ENCODE data around the gene ATXN10.

The ATXN10 gene

GRCh38 chr22:45860201-45860600, 188.6 kb downstream of the ATXN10 start:
- DNase-seq (ENCODE audit: low spot score): no peak

- no peak for DNase-seq (ENCODE audit: low spot score)
These were observed 189.6 kb downstream of the ATXN10 start for GRCh38 chr22:45861259-45861658.

GRCh38 chr22:45863981-45864751, 192.5 kb downstream of the ATXN10 start:
- peak; percentile 55 for DNase-seq (ENCODE audit: low spot score)

- DNase-seq (ENCODE audit: low spot score): no peak
These were observed 193.4 kb downstream of the ATXN10 start for GRCh38 chr22:45864959-45865476.

DNA sequence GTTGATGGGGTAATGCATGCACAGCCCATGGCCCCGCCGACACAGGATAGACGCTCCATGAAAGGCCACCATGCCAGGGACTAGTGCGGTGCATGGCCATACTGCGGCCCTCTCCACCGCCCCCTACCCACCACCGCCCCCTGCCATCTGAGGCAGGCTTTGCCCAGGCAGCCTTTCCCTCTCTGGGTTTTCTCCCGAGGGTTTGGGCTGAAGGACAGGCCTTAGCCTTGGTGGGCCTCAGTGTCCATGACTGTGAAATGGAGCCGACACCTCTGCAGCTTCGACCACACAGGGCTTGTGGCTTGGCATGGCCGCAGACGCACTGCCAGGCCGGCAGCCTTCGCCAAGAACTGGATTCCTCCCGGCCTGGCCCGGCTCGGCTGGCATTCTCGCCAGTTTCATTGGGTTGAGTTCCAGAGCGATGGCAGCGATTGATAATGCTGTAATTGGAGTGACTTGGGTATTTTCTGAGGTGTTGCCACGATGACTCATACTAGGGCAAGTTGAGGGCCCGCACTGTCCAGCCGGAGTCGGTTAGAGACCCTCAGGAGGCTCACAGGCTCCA, 194.0 kb downstream of the ATXN10 start:
- DNase-seq (ENCODE audit: low spot score): no peak

GRCh38 chr22:45866126-45866645, 194.6 kb downstream of the ATXN10 start:
- no peak for DNase-seq (ENCODE audit: low spot score)

- no peak for DNase-seq (ENCODE audit: low spot score)
These were observed 195.0 kb downstream of the ATXN10 start for GRCh38 chr22:45866646-45867117.

DNA sequence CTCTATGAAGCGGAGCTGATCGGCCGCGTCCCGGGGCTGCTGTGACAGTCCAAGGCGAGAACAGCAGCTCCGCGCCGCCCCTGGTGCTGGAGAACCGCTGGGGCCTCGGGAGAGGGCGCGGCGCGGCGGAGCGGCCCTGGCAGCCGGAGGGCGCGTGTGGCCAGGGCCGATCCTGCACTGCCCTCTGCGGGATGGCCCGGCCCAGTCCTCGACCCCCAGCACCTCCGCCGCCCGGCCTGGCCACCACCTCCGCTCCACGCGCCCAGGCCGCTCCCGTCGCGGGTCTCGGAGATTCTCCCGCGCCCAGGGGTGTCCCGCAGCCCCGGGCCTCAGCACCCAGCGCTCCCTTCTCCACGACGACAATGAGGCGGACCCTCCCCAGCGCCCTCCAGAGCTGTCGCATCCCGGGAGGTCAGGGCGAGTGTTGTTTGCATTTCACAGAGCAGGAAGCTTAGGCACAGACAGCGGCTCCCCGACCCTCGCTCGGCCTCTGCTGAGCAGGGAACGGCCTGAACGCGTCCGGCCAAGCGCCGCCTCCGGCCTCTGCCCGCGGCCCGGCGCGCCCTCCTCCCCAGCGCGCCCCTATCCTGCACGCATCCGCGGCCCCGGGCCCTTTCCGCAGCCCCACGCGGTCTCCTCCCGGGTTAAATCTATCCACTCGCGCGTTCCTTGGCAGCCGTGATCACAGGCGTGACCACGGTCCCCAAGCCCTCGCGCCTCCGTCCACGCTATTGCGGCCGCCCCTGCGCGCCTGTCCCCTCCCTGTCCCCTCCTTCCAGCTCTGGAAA, 195.7 kb downstream of the ATXN10 start:
- DNase-seq (ENCODE audit: low spot score): no peak

GRCh38 chr22:45867906-45868555, 196.4 kb downstream of the ATXN10 start:
- DNase-seq (ENCODE audit: low spot score): no peak

- DNase-seq (ENCODE audit: low spot score): no peak
These were observed 197.1 kb downstream of the ATXN10 start for GRCh38 chr22:45868571-45869339.

DNA sequence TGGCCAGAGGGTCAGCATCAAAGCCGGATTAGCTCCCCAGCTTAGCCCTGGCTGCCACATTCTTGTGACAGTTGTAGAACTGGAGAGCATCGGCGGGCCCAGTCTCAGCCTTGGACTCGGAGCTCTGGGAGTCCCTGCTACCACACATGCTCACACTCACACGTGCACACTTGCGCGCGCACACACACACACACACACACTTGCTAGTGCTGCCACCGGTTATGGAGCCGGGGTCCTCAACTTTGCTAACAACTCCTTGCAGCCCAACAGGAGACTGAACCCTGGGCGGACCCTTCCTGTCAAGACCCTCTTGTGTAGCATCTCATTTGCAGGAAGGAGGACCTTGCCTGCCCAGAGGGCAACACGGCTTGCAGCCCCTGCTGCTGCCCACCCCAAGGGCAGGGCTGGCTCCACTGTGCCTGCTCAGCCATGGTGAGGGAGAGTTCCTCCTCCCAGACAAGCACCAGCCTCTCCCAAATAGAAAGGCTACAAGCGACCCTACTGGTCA, 197.8 kb downstream of the ATXN10 start:
- DNase-seq (ENCODE audit: low spot score): no peak

DNA sequence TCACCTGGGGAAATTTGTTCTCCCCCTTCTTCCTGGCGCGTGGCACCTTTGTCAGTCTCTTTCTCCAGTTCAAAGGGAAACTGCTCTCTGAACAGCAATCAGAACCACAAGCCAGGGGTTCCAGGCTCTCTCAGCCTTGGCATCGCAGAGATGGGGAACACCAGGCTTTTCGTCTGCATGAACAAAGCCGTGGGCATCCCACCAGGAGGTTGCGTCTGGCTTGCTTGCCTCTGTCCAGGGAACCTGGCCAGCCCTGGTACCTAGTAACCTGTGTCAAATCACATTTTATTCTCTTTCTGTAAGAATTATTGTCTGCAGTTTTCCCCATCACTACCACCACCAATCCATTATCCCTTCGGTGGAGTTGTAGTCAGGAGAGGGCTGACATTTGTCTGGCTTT, 198.4 kb downstream of the ATXN10 start:
- DNase-seq (ENCODE audit: low spot score): no peak

DNA sequence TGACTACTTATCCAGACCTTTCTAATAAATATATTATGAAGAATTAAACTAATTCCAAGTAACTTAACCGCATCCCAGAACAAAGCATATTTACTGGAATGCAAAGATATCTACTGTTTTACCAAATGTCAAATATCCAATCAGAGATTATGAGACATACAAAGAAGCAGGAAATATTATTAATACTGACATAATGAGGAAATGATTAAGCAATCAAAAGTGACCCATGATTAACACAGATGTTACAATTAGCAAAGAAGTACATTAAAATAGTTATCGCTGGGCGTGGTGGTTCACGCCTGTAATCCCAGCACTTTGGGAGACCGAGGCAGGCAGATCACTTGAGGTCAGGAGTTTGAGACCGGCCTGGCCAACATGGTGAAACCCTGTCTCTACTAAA, 200.1 kb downstream of the ATXN10 start:
- no peak for DNase-seq (ENCODE audit: low spot score)

- DNase-seq (ENCODE audit: low spot score): no peak
These were observed 201.1 kb downstream of the ATXN10 start for GRCh38 chr22:45872659-45873263.

GRCh38 chr22:45876136-45877035, 204.8 kb downstream of the ATXN10 start:
- DNase-seq (ENCODE audit: low spot score): no peak

GRCh38 chr22:45877036-45877380, 205.4 kb downstream of the ATXN10 start:
- DNase-seq (ENCODE audit: low spot score): no peak

- DNase-seq (ENCODE audit: low spot score): no peak
These were observed 206.0 kb downstream of the ATXN10 start for GRCh38 chr22:45877651-45878050.

DNA sequence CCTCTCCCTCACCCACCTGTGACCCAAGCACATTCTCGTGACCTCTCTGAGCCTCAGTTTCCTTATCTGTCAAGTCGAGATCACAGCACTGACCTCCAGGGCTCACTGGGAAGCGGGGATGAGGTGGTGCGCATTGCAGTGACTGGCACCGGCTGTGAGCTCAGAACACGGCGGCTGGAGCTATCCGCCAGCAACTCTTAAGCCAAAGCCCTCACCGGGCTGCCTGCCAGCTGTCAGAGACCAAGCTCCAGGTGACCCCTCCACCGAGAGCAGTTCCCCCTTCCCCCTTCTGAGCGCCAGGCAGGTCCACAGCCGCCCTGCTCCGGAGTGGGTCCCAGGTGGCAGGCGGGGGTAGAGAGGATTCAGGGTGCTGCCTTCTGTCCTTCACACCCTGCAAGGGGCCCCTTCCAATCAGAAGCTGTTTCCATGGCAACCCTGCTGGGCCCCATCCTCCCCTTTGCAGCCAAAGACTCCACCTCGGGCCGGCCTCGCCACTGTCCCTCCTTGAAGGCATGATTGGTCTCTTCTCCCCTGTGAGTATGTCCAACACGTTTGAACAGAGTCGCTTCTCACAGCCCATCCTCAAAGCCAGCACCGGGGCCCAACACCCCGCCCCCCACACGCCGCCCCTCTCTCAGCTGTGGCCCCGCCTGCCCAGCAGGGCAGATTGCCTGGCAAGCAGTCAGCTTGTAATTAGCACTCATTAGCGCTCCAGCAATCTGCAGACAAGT, 206.6 kb downstream of the ATXN10 start:
- no peak for DNase-seq (ENCODE audit: low spot score)

All from hematopoietic multipotent progenitor cell treated with erythropoietin and hydrocortisone succinate and interleukin-3 and kit ligand, for 17 days (in vitro differentiated cells).